Measurements from ENCODE around the gene ATAD3C. TPM values are rescaled to one million over a fixed set of nuclear protein-coding genes. Genes with fewer than 3 reads are reported as not detected.
"Not testable (repeated sequence)": the region's sequence is repeated elsewhere in the genome, so short reads cannot be mapped to it uniquely, and the experiment has no call there.

Gene ATAD3C
- total RNA-seq, 3 donors from 2014 or later: 1.9 to 8.5 (median 4.3) TPM

DNA sequence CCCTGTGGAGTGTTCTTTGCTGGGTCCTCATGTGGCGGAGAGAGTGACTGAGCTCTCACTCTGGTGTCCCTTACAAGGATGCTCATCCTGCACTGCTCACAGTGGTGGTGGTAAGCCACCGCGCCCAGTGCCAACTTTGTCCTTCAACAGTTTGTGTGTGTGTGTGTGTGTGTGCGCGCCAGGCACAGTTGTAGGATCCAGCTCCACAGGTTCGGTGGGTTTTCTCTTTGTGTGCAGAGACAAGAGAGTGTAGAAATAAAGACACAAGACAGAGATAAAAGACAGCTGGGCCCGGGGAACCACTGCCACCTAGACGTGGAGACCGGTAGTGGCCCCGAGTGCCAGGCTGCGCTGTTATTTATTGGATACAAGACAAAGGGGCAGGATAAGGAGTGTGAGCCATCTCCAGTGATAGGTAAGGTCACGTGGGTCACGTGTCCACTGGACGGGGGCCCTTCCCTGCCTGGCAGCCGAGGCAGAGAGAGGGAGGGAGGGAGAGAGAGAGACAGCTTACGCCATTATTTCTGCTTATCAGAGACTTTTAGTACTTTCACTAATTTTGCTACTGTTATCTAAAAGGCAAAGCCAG lies 55.4 kb downstream of the ATAD3C start:
- Histone ChIP-seq H3K27ac (peak overlapping the region; percentile 84 to 90), H3K4me3 (peak overlapping the region in 2 of 3 donors; percentile 31 to 59)
- H3K9me3 ChIP-seq; H3K36me3 ChIP-seq; H3K4me1 ChIP-seq; intact Hi-C loops (cut with DNase I; ENCODE audit: low total_unique reads); H3K27me3 ChIP-seq: not testable (repeated sequence)
- peak; percentile 87 to 88 for DNase-seq (ENCODE audit: low spot score in 2 of 2)
- TF ChIP-seq CTCF (IDR thresholded peaks at IDR 0.05): peak; percentile 74 to 88 (median 75)
- peak; percentile 29 to 42 (median 30) for TF ChIP-seq POLR2AphosphoS5 (IDR thresholded peaks at IDR 0.05)

DNA sequence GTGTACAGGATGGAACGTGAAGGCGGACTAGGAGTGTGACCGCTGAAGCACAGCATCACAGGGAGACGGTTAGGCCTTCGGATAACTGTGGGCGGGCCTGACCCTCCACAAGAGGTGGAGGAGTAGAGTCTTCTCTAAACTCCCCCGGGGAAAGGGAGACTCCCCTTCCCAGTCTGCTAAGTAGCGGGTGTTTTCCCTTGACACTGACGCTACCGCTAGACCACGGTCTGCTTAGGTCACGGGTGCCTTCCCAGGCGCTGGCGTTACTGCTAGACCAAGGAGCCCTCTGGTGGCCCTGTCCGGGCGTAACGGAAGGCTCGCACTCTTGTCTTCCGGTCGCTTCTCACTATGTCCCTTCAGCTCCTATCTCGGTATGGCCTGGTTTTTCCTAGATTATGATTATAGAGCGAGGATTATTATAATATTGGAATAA lies 55.9 kb downstream of the ATAD3C start:
- peak overlapping the region in 2 of 3 donors; percentile 31 to 59 for H3K4me3 ChIP-seq
- peak in 1 of 2 donors; percentile 53 for DNase-seq (ENCODE audit: low spot score in 2 of 2)
- TF ChIP-seq CTCF (IDR thresholded peaks at IDR 0.05): peak in 2 of 3 donors; percentile 23 to 65
- peak overlapping the region; percentile 84 to 90 for H3K27ac ChIP-seq
- H3K36me3 ChIP-seq; intact Hi-C loops (cut with DNase I; ENCODE audit: low total_unique reads); H3K27me3 ChIP-seq; H3K4me1 ChIP-seq; H3K9me3 ChIP-seq: not testable (repeated sequence)

GRCh38 chr1:1505801-1506200 lies 56.3 kb downstream of the ATAD3C start:
- H3K27me3 ChIP-seq; DNase-seq (ENCODE audit: low spot score in 2 of 2); H3K4me1 ChIP-seq; H3K9me3 ChIP-seq; intact Hi-C loops (cut with DNase I; ENCODE audit: low total_unique reads); H3K36me3 ChIP-seq: not testable (repeated sequence)
- Histone ChIP-seq H3K4me3 (peak overlapping the region in 1 of 3 donors; percentile 31), H3K27ac (peak overlapping the region; percentile 84 to 90)

GRCh38 chr1:1507305-1507704 lies 57.8 kb downstream of the ATAD3C start:
- Histone ChIP-seq H3K9me3 (no peaks in the 10 kb centered on the region), H3K4me1 (no peaks in the 10 kb centered on the region), H3K27me3 (no peaks in the 10 kb centered on the region), H3K27ac (no peak overlapping the region), H3K4me3 (no peak overlapping the region), H3K36me3 (no peaks in the 10 kb centered on the region)
- TF ChIP-seq CTCF (IDR thresholded peaks at IDR 0.05) (no peak), POLR2A (IDR thresholded peaks at IDR 0.05) (no peak), POLR2AphosphoS5 (IDR thresholded peaks at IDR 0.05) (no peak)
- DNase-seq (ENCODE audit: low spot score in 2 of 2): no peak
- intact Hi-C loops (cut with DNase I; ENCODE audit: low total_unique reads): no loop called here

DNA sequence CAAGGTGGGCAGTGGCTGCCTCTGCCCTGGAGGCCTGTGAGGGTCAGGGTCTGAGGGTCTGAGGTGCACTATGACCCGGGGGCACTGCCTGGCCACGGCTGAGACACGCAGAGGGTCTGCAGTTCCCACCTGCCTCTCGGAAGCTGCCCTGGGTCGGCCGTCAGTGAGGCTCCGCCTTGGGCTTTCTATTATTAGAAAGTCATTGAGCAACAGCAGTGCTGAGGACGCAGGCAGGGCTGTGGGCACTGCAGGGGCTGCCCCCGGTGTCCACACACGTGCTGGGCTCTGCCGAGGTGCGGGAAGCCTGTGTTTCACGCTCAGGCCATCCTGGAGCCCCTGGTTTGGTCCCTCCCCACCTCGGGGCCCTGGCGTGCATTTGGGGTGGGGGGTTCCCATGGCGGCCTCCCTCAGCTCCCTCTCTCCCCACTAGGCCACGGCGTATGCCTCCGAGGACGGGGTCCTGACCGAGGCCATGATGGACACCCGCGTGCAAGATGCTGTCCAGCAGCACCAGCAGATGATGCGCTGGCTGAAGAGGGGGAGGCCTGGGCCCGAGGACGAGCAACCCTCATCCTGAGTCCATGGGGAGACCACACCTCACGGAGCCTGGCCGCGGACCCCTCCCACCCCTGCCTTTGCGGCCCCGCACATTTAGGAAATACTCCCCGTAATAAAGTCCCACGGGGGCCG lies 59.4 kb downstream of the ATAD3C start:
- H3K36me3 ChIP-seq; H3K27ac ChIP-seq; DNase-seq (ENCODE audit: low spot score in 2 of 2); H3K27me3 ChIP-seq; intact Hi-C loops (cut with DNase I; ENCODE audit: low total_unique reads); H3K4me3 ChIP-seq; H3K4me1 ChIP-seq; H3K9me3 ChIP-seq: not testable (repeated sequence)

DNA sequence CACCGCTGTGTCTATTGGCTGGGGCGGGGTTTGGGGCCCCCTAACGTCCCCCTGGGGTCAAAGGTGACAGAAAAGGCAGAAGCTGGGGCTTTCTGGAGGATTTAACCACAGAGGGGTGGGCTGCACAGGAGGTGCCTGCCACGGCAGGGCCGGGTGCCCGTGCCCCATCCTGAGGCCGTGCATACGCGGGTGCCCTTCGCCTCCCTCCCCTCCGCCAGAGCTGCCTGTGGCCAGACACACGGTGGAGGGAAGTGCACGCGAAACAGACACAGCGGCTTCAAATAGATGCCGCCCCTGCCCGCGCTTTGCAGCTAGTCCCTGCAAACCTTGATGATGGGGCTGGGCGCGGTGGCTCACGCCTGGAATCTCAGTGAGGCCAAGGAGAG lies 60.0 kb downstream of the ATAD3C start:
- DNase-seq (ENCODE audit: low spot score in 2 of 2); H3K27ac ChIP-seq; H3K9me3 ChIP-seq; intact Hi-C loops (cut with DNase I; ENCODE audit: low total_unique reads); H3K4me1 ChIP-seq; H3K27me3 ChIP-seq; H3K4me3 ChIP-seq; H3K36me3 ChIP-seq: not testable (repeated sequence)
